Right renal pelvis (tissue), 4 donors: ENCODE results near the gene USB1. TPM values are rescaled to one million over a fixed set of nuclear protein-coding genes. Genes with fewer than 3 reads are reported as not detected.

Experiments
- polyA plus RNA-seq, 4 donors: library from polyadenylated mRNA; unstranded; fragments of 120-200 nt; gene quantifications; one replicate each; pipeline ENCODE4 v1.2.1, GENCODE V29; 2013; ENCODE audit not compliant: insufficient read length in 4 of 4

USB1 gene
- polyA plus RNA-seq, 4 donors: 22.2 to 25.2 (median 24.1) TPM

Other genes with a start within 250 kb of the USB1 start
- gene KIFC3, start 198.9 kb upstream of the USB1 start, polyA plus RNA-seq: 10 to 100 TPM; 48.6 to 67.8 (median 50.9) TPM
- gene CNGB1, start 30.3 kb upstream of the USB1 start, polyA plus RNA-seq: under 1 TPM; 0.03 to 0.27 (median 0.11) TPM
- gene ZNF319, start 735 bp upstream of the USB1 start, polyA plus RNA-seq: 10 to 100 TPM; 10.4 to 12.3 (median 11.4) TPM
- 10 to 100 TPM; 13.7 to 22.2 (median 14.4) TPM for gene MMP15, start 24.3 kb downstream of the USB1 start, polyA plus RNA-seq
- 10 to 100 TPM; 68.1 to 78.8 (median 71.6) TPM for gene CFAP20, start 128.0 kb downstream of the USB1 start, polyA plus RNA-seq
- gene CSNK2A2, start 196.7 kb downstream of the USB1 start, polyA plus RNA-seq: 10 to 100 TPM; 64.5 to 74.9 (median 70.2) TPM